HL-60/S4 (cell line): ENCODE results near the gene PINK1.
"Not testable (repeated sequence)": the region's sequence is repeated elsewhere in the genome, so short reads cannot be mapped to it uniquely, and the experiment has no call there.

Experiments used
- in situ Hi-C: fragments of 300-500 bp; cut with MboI; formaldehyde crosslinking; loops from 2 replicates; pipeline ENCODE4 v1.14.3; 2022; ENCODE audit warnings: low sequenced_read_pairs

Gene PINK1

DNA sequence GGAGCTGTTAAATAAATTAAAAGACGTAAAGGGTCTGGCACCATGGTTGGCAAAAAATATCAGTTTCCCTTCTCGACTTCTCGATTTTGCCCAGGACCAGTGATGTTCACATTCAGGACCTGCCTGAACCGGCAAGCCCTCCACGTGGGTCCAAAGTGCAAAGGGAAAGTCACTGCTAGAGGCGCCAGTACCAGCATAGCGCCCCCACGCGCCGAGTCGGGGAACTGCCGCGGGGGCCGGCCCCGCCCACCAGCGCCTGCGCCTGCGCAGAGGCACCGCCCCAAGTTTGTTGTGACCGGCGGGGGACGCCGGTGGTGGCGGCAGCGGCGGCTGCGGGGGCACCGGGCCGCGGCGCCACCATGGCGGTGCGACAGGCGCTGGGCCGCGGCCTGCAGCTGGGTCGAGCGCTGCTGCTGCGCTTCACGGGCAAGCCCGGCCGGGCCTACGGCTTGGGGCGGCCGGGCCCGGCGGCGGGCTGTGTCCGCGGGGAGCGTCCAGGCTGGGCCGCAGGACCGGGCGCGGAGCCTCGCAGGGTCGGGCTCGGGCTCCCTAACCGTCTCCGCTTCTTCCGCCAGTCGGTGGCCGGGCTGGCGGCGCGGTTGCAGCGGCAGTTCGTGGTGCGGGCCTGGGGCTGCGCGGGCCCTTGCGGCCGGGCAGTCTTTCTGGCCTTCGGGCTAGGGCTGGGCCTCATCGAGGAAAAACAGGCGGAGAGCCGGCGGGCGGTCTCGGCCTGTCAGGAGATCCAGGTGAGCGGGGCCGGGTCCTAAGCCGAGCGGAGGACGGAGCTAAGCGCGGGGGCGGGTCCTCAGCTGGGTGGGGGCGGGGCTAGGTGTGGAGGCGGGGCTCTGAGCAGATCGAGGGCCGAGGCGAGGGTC, at the start of gene PINK1:
PINK1 (plus strand) TSS at position 269 of the 875 bp plus-strand sequence; CDS start at position 360, 91 bp downstream.
- in situ Hi-C loops, result loop anchor here (25.0 kb wide), 1 partner anchor 721 kb away; the partner anchor contains the start of gene PLA2G2E

DNA sequence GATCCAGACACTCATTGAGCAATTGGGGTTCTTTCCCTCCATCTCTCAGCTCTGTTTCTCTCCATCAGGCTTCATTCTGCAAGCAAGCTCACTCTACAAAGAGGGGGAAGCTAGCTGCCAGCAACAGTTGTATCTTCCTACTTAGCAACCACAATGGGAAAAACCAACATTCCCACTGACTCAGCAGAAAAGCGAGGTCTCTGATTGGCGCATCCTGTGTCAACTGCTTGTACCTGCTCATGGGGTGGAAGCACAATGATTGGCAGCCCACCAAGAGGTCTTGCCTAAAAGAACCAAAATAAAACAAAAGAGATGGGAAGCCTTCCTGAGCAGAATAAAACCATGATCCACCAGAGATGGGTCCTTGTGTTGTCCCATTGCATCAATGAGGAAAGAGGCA, 48.4 kb upstream of the PINK1 start:
- in situ Hi-C loops, result no loop called here

GRCh38 chr1:20586953-20587660, 46.2 kb upstream of the PINK1 start:
- in situ Hi-C loops, result no loop called here

- in situ Hi-C loops, result no loop called here
Measured at GRCh38 chr1:20587661-20588053, 45.6 kb upstream of the PINK1 start.

GRCh38 chr1:20588634-20589225, 44.5 kb upstream of the PINK1 start, which contains the start of gene CDA:
Gene CDA (plus strand): TSS chr1:20589097. CDS start chr1:20589130, 33 bp downstream.
- in situ Hi-C loops, result no loop called here

GRCh38 chr1:20589331-20590278, 43.7 kb upstream of the PINK1 start:
- in situ Hi-C loops, result no loop called here

- in situ Hi-C loops, result no loop called here
Measured at GRCh38 chr1:20590306-20590777, 42.9 kb upstream of the PINK1 start.

- in situ Hi-C loops, result no loop called here
Measured at GRCh38 chr1:20593756-20594155, 39.5 kb upstream of the PINK1 start.

GRCh38 chr1:20594746-20595145, 38.5 kb upstream of the PINK1 start:
- in situ Hi-C loops, result no loop called here

DNA sequence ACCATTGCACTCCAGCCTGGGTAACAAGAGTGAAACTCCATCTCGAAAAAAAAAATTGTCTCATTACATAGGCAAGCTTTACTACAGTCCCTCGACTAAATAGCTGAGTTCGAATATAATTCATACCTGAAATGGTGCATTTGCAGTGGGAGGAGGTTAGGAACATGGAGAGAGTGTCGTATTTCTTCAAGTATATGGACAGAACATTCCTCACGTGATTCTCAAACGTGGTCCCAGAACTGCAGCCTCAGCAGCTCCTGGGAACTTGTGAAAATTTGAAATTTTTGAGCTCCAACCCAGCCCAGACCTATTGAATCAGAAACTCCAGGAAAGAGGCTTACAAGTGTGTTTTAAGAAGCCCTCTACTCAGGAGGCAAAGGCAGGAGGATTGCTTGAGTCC, 37.2 kb upstream of the PINK1 start:
- in situ Hi-C loops, result no loop called here

DNA sequence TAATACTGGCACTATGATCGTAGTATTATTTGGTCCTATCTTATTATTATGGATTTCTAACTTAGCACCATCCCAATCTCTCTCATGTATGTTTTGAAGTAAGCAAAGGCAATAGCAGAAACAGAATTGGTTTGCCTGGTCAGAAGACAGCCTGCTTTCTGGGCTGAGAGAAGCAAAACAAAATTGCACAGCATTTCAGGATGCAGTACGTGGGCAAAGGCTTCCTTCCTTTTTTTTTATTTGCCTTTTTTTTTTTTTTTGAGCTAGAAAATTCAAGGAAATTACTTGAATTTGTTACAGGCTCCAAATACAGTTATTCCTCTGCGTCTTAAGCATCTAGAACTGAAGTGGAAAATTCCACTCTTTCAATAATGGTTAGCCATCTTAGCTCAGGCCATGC, 35.6 kb upstream of the PINK1 start:
- in situ Hi-C loops, result no loop called here

- in situ Hi-C loops, result no loop called here
Measured at GRCh38 chr1:20600156-20600555, 33.1 kb upstream of the PINK1 start.

DNA sequence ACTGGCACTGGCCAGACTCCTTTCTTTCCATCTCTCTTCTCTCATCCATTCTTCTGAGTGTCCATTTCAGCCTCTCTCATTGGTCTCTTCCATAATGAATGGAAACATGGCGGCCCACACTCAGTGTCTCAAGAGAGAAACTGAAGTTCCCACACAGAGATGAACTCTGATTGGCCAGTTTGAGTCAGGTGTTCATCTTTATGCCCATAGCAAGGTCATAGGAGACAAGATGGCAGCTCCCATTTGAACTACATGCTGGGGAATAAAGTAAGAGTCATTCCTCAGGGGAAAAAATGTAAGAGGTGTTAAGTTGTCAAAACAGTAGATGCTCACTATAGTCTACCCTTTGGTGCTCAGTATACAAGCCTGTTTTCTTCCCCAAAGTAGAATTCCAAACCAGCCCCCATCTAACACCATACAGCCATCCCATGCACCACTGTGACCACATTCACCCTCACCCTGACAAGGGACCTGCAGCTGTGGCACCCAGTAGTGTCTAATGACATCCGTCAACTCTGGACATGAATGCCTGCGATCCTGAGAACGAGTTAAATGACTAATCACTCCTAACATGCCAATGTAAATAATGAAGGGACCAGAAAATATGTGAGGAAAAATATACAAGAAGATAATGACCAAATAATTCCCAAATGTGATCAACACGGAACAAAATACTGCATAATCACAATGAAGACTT, 32.0 kb upstream of the PINK1 start:
- in situ Hi-C loops, result no loop called here

DNA sequence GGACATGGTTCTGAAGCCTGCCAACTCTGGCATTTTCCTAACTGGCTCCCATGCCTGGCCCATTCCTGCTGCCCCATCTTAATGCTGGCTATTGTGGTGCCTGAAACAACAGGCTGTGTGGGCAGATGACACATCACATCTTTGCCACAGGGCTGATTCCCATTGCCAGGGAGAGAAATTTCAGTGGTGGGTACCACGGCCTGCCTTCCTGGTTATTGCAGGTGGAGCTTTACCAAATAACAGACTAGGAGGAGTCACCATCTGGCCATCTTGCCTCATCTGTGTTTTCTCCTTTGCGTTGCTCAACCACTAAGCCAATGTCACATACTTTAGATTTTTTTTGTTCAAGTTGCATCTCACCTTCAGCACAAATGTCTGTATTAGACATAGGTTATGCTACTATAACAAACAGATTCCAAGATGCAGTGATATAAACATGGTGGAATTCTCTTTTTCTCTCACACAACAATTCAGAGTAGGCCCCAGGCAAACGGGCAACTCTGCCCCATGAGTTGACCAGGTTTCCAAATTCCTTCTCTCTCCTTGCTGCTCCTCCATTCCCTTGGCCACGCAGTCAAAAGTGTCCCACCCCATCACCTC, 30.3 kb upstream of the PINK1 start:
- in situ Hi-C loops, result no loop called here

DNA sequence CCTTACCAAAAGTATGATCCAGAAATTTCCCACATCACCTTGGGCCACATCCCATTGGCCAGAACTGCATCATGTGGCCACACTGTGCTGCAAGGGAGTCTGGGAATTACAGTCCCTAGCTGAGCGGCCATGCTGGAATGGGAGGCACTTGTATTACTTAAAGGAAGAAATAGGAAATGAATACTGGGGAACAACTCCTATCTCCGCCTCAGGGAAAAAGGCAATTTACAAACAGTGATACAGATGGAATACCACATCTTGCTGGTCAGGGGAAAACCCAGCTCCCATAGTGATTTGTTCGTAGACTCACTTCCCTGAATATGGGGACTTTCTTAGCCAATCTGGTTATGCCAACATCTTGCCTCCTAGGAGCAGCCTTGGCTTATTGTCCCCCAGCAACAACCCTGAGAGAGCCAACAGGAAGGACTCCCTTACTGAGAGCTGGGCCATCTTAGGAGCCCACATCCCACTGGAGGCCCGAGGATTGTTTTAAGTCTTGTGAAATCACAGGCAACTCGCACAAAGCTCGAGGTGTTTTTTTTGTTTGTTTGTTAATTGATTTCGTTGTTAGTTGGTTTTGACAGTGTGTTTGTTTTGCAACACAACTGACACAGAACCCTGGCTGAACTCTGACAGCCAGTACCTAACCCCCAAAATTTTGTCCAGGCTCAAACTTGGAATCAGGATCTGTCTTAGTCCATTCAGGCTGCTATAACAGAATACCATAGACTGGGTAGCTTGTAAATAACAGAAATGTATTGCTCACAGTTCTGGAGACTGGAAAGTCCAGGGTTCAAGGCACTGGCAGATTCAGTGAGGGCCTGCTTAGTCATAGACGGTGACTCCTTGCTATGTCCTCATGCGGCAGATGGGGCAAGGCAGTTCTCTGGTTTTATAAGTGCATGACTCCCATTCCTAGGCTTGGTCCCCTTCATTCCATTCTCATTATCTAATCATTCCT, 29.5 kb upstream of the PINK1 start:
- in situ Hi-C loops, result no loop called here

- in situ Hi-C loops, result no loop called here
Measured at GRCh38 chr1:20604678-20605077, 28.6 kb upstream of the PINK1 start.

DNA sequence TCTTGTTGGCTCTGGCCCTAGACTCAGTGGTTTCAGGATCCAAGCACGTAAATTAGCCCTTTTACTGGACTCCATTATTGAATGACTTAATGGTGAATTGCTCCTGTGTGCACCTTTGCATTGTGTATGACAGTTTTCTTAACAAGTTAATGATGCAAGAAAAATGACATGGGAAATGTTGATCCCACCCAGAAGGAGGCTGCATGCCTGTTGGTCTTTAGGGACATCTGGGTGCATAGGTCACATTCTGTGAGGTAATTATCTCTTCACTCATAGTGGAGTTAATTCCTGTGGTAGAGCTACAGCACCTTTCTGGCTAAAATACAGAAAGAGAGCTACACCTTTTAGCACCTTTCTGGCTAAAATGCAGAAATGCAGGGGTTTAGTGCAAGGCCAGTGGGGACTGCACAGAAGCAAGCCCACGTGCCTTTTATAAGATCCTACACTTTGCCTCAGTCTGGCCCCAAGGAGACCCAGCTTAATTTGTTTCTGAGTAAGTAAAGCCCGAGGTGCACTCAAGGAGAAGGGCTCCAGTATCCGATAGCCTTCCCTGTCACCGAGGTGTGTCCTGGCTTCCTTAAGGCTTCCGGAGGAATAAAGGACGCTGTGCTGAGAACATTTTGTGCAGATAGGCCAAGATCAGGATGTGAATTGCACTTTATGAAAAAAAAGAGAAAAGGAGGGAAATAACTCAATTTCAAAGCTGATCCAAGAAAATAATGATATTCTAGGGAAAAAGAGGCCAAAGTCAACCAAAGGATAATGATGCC, 26.3 kb upstream of the PINK1 start:
- in situ Hi-C loops, result not testable (repeated sequence)
